Natural killer cell treated with Interleukin-12 subunit alpha and Interleukin-12 subunit beta and Interleukin-15 and Interleukin-18, amount 100 ng/mL, for 72 hours (primary cell): ENCODE measurements around the gene SLC12A3. TPM values are rescaled to one million over a fixed set of nuclear protein-coding genes. Genes with fewer than 3 reads are reported as not detected.
A peak's percentile ranks its signal among the peaks of the same experiment; 100 is the strongest.

Source experiments
- ATAC-seq, 2 donors: fragments of 150-1000 bp; cut with Tn5 transposase in 1 of 2; sonication (Bioruptor Pico), chemical (Tn5 transposase) in 1 of 2; 2 replicates each; pipeline ENCODE4 v1.10.0; 2021
- DNase-seq: peaks from one replicate; pipeline ENCODE4 v3.0.0; 2022; ENCODE audit warnings: low spot score
- H3K27ac Mint-ChIP-seq, 2 donors: 1 replicate in 1 of 2; 2 replicates in 1 of 2; pipeline ENCODE4 v1.8.0; 2022; ENCODE audit warnings: mixed read lengths in 2 of 2, mild to moderate bottlenecking in 1 of 2, moderate library complexity in 1 of 2
- H3K27me3 Mint-ChIP-seq, 2 donors: 1 replicate in 1 of 2; 2 replicates in 1 of 2; pipeline ENCODE4 v1.8.0; 2022; ENCODE audit warnings: mixed read lengths in 2 of 2
- H3K36me3 Mint-ChIP-seq: one replicate; pipeline ENCODE4 v1.8.0; 2022; ENCODE audit warnings: mixed read lengths
- H3K4me1 Mint-ChIP-seq, 2 donors: 1 replicate in 1 of 2; 2 replicates in 1 of 2; pipeline ENCODE4 v1.8.0; 2022; ENCODE audit warnings: low read depth in 2 of 2, mixed read lengths in 2 of 2, mild to moderate bottlenecking in 1 of 2
- H3K4me3 Mint-ChIP-seq: one replicate; pipeline ENCODE4 v1.8.0; 2022; ENCODE audit warnings: mixed read lengths
- H3K9me3 Mint-ChIP-seq: 2 replicates; pipeline ENCODE4 v1.8.0; 2022; ENCODE audit warnings: mixed read lengths
- total RNA-seq, 2 donors: library from RNA; stranded (reverse); gene quantifications; one replicate each; pipeline ENCODE4 v1.2.3, GENCODE V29; 2022

The SLC12A3 gene
- total RNA-seq, 2 donors from 2014 or later: not detected

DNA sequence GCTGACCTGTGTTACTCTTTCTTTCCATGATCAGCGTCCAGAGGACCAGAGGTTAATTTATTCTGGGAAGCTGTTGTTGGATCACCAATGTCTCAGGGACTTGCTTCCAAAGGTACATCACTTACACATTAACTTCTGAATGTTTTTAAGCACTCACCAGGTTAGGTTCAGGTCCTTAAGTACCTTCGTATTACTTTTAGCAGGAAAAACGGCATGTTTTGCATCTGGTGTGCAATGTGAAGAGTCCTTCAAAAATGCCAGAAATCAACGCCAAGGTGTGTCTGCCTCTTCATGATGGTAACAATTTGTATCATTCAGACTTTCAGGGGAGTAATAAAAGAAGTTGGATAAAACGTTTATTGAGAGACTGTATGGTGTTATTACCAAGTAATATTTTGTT is 70.2 kb downstream of the SLC12A3 start:
- ATAC-seq: no peak
- no peaks in the 10 kb centered on the region for H3K9me3 Mint-ChIP-seq
- H3K4me3 Mint-ChIP-seq: peak overlapping the region; percentile 95
- H3K27me3 Mint-ChIP-seq: no peaks in the 10 kb centered on the region
- peak overlapping the region; percentile 98 to 99 for H3K27ac Mint-ChIP-seq
- peaks cover 54 to 71% of the 10 kb centered on the region in 2 donors for H3K4me1 Mint-ChIP-seq
- peaks cover 64% of the 10 kb centered on the region for H3K36me3 Mint-ChIP-seq
- DNase-seq: no peak

GRCh38 chr16:56936491-56936890 is 71.5 kb downstream of the SLC12A3 start:
- Mint-ChIP-seq H3K36me3 (peaks cover 65% of the 10 kb centered on the region), H3K4me1 (peaks cover 53 to 66% of the 10 kb centered on the region in 2 donors), H3K27ac (peak overlapping the region in 1 of 2 donors; percentile 99), H3K9me3 (no peaks in the 10 kb centered on the region), H3K27me3 (no peaks in the 10 kb centered on the region), H3K4me3 (peak overlapping the region; percentile 49)
- DNase-seq: no peak
- ATAC-seq: no peak

GRCh38 chr16:56936950-56937349 is 71.9 kb downstream of the SLC12A3 start:
- no peak for ATAC-seq
- Mint-ChIP-seq H3K4me1 (peaks cover 56 to 66% of the 10 kb centered on the region in 2 donors), H3K4me3 (peak overlapping the region; percentile 49), H3K27me3 (no peaks in the 10 kb centered on the region), H3K9me3 (no peaks in the 10 kb centered on the region), H3K27ac (peak overlapping the region in 1 of 2 donors; percentile 99), H3K36me3 (peaks cover 65% of the 10 kb centered on the region)
- DNase-seq: no peak

DNA sequence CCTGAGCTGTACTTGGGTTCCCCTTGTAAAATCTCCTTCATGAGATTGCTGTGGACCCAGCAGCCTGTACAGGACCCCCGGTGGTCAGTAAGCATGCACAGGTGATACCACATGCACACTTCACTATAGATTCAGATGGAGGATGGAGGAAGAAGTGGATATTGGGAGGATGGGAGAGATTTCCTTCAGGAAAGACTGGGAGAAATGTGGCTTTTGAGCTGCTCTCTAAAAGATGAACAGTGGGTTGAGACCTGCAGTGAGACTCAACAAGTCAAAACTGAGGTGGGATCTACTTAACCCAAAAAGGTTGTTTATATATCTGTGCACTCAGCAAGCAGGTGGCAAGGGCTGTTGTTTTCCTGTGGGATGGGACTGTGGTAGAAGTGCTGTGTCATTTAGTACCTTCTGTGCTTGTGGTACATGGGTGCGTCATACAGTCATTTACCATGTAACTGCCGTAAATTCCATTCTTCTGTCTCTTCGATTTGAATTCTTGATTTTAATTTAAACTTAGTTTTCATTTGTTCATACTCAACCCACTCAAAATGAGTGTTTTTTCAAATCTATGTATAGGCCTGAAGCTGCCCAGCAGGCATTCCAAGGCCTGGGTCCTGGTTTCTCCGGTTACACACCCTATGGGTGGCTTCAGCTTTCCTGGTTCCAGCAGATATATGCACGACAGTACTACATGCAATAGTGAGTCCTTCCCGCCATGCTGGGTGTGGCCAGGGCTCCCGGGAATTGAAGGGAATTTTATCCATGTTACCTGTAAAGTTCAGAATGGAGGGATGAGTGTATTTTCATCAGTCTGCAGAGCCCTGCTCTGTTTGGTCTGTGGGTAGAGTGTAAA is 73.9 kb downstream of the SLC12A3 start:
- Mint-ChIP-seq H3K4me3 (peak overlapping the region; percentile 74), H3K36me3 (peaks cover 60% of the 10 kb centered on the region), H3K4me1 (peaks cover 50 to 64% of the 10 kb centered on the region in 2 donors)

GRCh38 chr16:56939801-56940200 is 74.8 kb downstream of the SLC12A3 start:
- H3K27me3 Mint-ChIP-seq: no peaks in the 10 kb centered on the region
- DNase-seq (no peak), ATAC-seq (no peak)
- peak overlapping the region; percentile 74 for H3K4me3 Mint-ChIP-seq
- peaks cover 45 to 61% of the 10 kb centered on the region in 2 donors for H3K4me1 Mint-ChIP-seq
- H3K9me3 Mint-ChIP-seq: no peaks in the 10 kb centered on the region
- H3K27ac Mint-ChIP-seq: peak overlapping the region; percentile 85 to 87
- H3K36me3 Mint-ChIP-seq: peaks cover 55% of the 10 kb centered on the region

More for the DNA sequence above, 73.9 kb downstream of the SLC12A3 start:
- ATAC-seq (peak in 1 of 2 donors; percentile 93), DNase-seq (no peak)
- Mint-ChIP-seq H3K27me3 (no peaks in the 10 kb centered on the region), H3K27ac (peak overlapping the region; percentile 85 to 87), H3K9me3 (no peaks in the 10 kb centered on the region)

GRCh38 chr16:56941092-56941491 is 76.1 kb downstream of the SLC12A3 start:
- no peak overlapping the region for H3K4me3 Mint-ChIP-seq
- H3K27me3 Mint-ChIP-seq: no peaks in the 10 kb centered on the region
- no peak overlapping the region for H3K27ac Mint-ChIP-seq
- peaks cover 36 to 54% of the 10 kb centered on the region in 2 donors for H3K4me1 Mint-ChIP-seq
- peaks cover 43% of the 10 kb centered on the region for H3K36me3 Mint-ChIP-seq
- ATAC-seq (no peak), DNase-seq (no peak)
- H3K9me3 Mint-ChIP-seq: no peaks in the 10 kb centered on the region

DNA sequence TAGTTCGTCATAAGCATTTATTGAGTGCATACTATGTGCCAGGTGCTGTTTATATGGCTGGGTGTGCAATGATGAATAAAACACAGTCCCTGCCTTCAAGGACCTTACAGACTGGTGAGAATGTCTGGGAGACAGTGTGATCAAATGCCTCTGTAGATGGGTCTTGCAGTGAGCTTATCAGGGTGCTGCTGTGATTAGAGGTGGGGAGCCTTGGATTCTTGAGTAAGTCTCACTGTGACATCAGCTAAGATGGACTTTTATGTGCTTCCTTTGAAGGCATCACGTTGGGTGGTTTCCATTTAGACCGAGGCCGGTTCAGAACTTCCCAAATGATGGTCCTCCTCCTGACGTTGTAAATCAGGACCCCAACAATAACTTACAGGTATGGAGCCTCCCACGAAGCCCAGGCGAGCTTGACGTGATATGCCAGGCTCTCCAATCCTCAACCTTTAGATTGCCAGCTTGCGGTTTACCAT is 76.9 kb downstream of the SLC12A3 start:
- H3K36me3 Mint-ChIP-seq: peaks cover 39% of the 10 kb centered on the region

DNA sequence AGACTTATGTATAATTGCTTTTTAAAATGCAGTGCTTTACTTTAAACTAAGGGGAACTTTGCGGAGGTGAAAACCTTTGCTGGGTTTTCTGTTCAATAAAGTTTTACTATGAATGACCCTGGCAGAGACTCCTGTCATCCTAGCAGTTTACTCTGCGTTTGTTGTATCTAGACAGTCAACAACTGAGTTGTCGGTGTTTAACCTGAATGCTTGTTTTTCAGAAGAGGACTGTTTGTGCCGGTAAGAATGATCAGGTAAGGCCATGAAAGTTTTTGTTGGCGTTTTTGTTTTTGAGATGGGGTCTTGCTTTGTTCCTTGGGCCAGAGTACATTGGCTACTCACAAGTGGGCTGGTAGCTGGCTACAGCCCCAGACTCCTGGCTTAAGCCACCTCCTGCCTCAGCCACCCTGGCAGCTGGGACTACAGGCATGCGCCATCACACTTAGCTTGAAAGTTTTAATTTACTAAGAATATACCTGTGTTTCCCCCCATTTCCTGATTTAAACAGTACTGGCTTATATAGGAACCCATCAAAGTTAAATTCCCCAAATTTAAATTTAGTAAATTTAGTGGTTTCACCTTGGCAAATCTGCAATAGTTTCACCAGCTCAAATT is 78.9 kb downstream of the SLC12A3 start:
- Mint-ChIP-seq H3K4me1 (peaks cover 25 to 31% of the 10 kb centered on the region in 2 donors), H3K36me3 (peaks cover 20% of the 10 kb centered on the region), H3K27me3 (no peaks in the 10 kb centered on the region), H3K9me3 (no peaks in the 10 kb centered on the region), H3K4me3 (no peak overlapping the region), H3K27ac (peak overlapping the region in 1 of 2 donors; percentile 78)
- ATAC-seq (no peak), DNase-seq (no peak)

More for the DNA sequence above, 76.9 kb downstream of the SLC12A3 start:
- Mint-ChIP-seq H3K9me3 (no peaks in the 10 kb centered on the region), H3K27me3 (no peaks in the 10 kb centered on the region), H3K4me1 (peaks cover 34 to 50% of the 10 kb centered on the region in 2 donors), H3K4me3 (no peak overlapping the region), H3K27ac (no peak overlapping the region)
- ATAC-seq (no peak), DNase-seq (no peak)

GRCh38 chr16:56944954-56945839 is 80.2 kb downstream of the SLC12A3 start:
- H3K27ac Mint-ChIP-seq: peak overlapping the region; percentile 68 to 78
- peaks cover 7% of the 10 kb centered on the region for H3K36me3 Mint-ChIP-seq
- peak overlapping the region; percentile 44 for H3K4me3 Mint-ChIP-seq
- H3K27me3 Mint-ChIP-seq: no peaks in the 10 kb centered on the region
- no peaks in the 10 kb centered on the region for H3K9me3 Mint-ChIP-seq
- peak in 1 of 2 donors; percentile 78 for ATAC-seq
- no peak for DNase-seq
- peaks cover 19 to 21% of the 10 kb centered on the region in 2 donors for H3K4me1 Mint-ChIP-seq

DNA sequence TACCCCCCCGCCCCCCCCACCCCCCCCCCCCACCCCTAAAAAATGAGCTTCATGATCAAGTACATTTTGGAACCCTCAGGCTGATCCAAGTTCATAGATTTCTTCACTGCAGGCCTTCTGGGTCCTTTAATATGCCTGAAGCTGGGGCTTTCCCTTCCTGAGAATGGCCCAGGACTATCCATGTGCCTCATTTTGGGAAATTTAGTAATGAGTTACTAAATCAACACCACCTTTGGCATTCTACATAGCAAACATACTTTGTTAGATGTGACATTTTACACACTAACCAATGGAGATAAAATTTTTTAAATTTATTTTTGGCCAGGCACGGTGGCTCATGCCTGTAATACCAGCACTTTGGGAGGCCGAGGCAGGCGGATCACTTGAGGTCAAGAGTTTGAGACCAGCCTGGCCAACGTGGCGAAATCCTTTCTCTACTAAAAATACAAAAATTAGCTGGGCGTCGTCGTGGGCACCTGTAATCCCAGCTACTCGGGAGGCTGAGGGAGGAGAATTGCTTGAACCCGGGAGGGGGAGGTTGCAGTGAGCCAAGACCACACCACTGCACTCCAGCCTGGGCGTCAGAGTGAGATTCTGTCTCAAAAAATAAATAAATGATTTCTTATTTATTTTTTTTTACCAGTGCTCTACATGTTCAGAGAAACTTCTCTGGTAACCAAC is 81.0 kb downstream of the SLC12A3 start:
- no peaks in the 10 kb centered on the region for H3K9me3 Mint-ChIP-seq
- H3K36me3 Mint-ChIP-seq: peaks cover 5% of the 10 kb centered on the region
- H3K27ac Mint-ChIP-seq: no peak overlapping the region
- DNase-seq: no peak
- no peak for ATAC-seq
- H3K4me1 Mint-ChIP-seq: peaks cover 24 to 26% of the 10 kb centered on the region in 2 donors
- no peaks in the 10 kb centered on the region for H3K27me3 Mint-ChIP-seq
- H3K4me3 Mint-ChIP-seq: no peak overlapping the region

GRCh38 chr16:56946767-56947603 is 82.0 kb downstream of the SLC12A3 start:
- Mint-ChIP-seq H3K9me3 (no peaks in the 10 kb centered on the region), H3K36me3 (peaks cover 5% of the 10 kb centered on the region), H3K27me3 (no peaks in the 10 kb centered on the region), H3K4me1 (peaks cover 27 to 32% of the 10 kb centered on the region in 2 donors), H3K27ac (peak overlapping the region in 1 of 2 donors; percentile 22), H3K4me3 (no peak overlapping the region)
- ATAC-seq (no peak), DNase-seq (no peak)

GRCh38 chr16:56947604-56947995 is 82.6 kb downstream of the SLC12A3 start:
- DNase-seq (no peak), ATAC-seq (no peak)
- H3K36me3 Mint-ChIP-seq: peaks cover 5% of the 10 kb centered on the region
- no peak overlapping the region for H3K4me3 Mint-ChIP-seq
- H3K27ac Mint-ChIP-seq: no peak overlapping the region
- no peaks in the 10 kb centered on the region for H3K27me3 Mint-ChIP-seq
- H3K4me1 Mint-ChIP-seq: peaks cover 27 to 32% of the 10 kb centered on the region in 2 donors
- H3K9me3 Mint-ChIP-seq: no peaks in the 10 kb centered on the region
